ENCODE results near the gene KCNJ18.
"Not testable (repeated sequence)": the region's sequence is repeated elsewhere in the genome, so short reads cannot be mapped to it uniquely, and the experiment has no call there.

The KCNJ18 gene

DNA sequence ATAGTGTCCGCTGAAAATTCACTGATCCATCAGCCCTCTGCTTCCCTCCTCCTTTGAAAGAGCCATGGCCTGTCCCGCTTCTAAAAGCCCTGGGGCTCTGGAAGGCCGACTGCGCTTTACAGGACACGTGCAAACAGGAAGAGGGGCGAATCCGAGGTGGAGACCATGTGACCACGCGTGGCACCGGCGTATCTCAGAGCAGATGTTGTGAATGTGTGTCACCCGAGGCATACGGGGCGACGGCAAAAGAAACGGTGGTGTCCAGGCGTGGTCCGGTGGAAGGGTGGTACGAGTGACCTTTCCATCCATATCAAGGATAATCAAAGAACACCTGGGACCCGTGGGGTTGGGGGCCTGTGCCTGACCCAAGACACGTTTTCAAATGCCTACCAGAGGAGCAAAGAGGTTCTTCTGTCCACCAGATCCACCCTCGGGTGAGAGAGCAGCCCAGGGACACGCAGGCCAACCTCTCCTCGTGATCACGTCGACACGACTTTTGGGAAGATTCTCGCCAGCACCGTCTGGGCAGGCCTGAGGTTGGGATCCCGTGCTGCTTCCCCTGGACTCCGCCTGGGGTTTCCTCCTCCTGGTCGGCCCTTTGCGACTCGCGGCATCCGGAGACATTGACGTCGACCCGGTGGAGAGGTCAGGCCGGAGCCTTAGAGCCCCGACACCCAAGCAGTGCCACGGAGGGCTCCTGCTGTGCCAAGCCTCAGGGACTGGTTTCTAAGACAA is 7.1 kb upstream of the KCNJ18 start:
- not testable (repeated sequence) for DNase-seq (ENCODE audit: low read depth in 2 of 2)

DNA sequence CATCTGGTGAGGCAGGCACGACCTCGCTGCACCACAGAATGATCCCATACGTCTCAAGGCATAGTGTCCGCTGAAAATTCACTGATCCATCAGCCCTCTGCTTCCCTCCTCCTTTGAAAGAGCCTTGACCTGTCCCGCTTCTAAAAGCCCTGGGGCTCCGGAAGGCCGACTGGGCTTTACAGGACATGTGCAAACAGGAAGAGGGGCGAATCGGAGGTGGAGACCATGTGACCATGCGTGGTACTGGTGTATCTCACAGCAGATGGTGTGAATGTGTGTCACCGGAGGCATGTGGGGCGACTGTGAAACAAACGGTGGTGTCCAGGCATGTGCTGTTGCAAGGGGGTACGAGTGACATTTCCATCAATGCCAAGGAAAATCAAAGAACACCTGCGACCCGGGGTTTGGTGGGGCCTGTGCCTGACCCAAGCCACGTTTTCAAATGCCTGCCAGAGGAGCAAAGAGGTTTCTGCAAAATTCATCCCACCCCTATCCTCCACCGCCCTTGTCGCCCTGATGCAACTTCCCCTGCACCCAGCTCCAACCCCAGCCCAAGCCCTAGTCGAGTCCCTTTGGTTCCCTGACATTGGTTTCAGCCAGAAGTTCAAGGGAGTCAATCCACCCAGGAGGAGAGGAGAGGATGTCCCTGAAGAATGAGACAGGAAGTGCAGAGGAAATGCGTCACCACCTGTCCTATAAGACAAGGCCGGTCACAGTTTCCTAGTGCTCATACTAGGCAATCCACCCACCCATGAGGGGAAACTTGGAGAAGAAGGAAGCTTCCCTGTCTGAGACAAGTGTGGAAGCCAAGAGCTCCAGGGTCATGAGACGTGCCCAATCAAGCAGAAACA is 5.9 kb upstream of the KCNJ18 start:
- DNase-seq (ENCODE audit: low read depth in 2 of 2), result no peak

DNA sequence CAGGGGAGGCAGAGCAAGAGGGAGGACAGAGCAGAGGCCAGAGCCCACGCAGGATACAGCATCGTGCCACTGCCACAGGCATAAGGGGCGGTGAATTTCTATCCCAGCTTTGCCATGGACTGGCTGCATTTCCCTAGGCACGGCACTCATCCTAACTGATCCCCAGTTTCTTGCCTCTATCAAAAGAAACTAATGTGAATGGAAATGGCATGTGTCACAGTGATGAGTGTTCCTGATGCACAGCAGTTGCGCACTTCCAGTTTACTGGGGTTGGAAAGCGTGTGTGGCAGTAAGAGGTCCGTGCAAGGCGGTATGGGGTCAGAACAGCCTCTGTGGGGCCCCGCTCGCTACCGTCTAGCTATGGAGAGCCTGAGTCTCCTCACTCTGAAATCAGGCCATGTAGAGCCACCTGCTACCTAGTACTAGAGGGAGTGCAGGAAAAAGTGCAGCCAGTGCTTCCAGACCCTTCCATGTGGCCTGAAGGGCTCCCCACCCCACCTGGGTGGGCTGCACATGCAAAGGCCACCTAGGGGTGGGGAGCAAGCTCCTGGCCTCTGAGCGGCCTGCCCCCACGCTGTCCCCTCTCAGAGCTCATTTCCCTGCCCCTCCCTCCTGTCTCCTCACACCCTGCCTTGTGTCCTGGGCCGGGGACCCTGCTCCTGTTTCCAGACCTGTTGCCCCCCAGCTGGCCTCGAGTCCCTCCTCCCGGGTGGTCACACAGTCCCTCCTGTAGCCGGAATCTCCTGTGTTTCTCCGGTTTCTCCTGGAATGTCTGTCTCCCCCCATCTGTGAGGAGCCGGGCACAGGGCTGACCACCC is 5.0 kb upstream of the KCNJ18 start:
- DNase-seq (ENCODE audit: low read depth in 2 of 2), result no peak

DNA sequence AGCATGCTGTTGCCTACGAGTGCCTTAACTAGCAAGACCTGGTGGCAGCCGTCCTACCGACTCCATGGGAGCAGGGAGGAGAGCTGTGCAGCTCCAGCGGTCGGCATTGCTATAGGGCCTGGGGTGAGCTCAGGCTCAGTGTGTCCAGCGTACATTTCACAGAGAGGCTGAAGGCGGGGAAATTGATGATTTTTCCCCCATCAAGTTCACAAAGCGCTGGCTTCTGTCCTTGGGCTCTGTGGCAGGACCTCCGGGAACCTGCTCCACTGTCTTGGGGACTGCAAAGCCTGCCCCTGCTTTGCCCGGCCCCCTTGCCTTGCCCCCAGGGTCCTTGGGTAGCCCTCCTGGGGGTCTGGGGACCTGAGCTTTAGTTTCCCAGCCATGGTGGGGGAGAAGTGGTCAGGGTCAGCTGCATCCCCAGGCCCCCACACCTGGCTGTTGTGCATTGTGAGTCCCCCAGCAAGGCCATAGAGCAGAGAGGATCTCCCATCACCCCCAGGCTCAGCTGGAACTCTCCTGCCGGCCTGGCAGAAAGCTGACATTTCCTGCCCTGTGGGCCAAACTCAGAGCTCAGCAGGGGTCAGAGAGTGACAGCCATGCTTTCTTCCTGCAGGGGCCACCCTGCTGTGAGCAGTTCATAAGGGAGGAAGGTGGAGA is 3.9 kb upstream of the KCNJ18 start:
- no peak for DNase-seq (ENCODE audit: low read depth in 2 of 2)

DNA sequence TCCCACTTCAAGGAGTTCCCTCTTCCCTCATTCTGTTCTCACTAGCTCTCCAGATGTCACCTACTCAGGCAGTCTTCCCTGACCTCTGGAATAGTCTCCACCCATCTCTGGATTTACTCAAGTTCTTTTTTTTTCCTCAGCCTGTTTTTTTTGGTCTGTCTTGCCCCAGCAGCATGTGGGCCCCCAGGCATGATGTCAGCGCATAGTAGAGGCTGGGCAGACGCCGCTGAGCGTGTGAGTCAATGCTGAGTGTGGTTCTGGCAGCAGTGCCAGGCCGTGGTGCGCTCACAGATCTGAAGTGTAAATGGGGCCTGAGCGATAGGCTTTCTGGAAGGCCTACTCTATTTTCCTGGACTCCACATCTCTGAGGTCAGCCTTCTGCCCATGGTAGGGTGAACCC is 2.7 kb upstream of the KCNJ18 start:
- no peak for DNase-seq (ENCODE audit: low read depth in 2 of 2)

DNA sequence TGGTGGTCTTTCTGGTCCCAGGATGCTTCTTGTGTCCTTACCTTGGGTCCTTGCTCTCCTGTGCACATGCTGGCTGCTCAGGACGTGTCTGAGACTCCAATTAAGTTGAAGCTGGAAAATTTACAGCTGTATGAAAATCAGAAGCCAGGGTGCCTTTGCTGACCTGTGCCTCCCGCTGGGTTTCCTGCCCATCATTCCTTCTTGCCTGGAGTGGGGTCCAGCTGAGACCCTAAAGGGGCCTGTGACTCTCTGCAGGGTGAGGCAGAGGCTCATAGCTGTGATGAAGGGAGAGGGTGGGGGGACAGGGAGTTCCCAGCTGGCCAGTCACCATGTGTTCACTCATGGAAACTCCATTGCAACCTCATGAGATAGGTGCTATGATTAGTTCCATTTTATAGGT is 1.5 kb upstream of the KCNJ18 start:
- not testable (repeated sequence) for DNase-seq (ENCODE audit: low read depth in 2 of 2)

DNA sequence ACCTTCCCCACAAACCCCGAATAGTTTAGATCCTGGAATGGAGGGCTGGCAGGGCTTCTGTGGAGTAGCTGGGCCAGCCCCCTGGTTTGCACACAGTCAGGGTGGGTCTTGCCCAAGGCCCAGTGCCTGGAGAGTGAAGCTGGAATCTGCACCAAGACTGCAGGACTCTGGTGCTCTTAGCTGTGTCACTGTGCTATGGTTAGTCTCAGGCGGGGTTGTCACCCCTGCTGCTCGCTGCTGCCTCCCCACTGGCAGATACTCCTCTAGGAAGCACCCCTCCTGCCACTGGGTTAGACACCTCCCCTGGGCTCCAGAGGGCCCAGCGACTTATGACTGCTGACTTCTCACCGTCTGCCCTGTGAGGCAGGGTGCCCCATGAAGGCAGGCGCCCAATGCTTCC is 842 bp upstream of the KCNJ18 start:
- DNase-seq (ENCODE audit: low read depth in 2 of 2), result not testable (repeated sequence)

DNA sequence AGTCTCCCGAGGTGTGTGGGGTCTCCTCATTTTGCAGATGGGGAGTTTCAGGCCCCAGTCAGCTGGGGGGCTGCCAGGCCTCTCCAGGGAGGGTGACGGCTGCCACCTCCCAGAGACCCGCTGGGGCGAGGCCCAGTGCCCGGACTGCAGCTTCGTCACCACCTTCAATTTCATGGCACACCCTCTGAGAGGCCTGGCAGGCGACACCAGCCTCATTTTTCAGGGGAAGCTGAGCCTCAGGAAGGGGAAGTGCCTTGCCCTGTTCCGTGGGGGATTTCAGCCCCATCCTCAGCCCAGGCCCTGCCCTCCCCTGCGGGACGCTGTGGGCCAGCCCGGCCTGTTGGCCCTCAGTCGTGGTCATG is 362 bp downstream of the KCNJ18 start:
- DNase-seq (ENCODE audit: low read depth in 2 of 2), result not testable (repeated sequence)

DNA sequence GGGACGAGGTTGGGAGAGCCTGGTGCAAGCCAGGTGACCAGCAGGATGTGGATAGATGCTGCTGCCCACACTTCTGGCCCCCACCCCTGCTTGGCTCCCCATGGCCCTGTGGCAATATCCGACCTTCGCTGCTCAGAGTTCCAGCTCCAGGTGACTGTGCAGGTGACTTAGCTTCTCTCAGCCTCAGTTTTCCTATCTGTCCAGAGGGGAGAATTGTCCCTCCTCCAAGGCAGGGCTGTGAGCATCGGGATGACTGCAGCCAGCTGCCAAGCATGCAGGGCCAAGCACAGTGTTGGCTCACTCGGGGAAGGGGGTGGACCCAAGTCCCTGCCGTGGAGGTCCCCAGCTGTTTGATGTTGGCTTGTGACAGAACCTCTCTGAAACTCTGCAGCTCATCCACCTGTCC is 1.1 kb downstream of the KCNJ18 start:
- DNase-seq (ENCODE audit: low read depth in 2 of 2), result not testable (repeated sequence)

DNA sequence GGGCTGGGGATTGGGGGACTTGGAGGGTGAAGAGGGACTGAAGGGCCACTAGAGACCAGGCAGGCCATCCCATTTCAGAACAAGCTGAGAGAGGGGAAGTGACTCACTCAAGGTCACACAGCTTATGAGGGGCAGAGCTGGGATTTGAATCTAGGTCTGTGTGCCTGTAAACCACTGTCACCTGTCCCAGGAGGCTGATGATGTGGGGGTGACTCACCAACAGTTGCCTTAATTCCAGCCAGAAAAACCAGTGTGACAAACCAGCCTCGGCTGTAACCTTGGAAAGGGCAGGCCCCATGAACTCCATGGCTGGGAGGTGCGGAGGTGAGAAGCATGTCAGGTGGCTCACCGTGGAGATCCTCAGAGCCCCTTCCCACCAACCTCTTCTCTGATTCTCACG is 1.6 kb downstream of the KCNJ18 start:
- DNase-seq (ENCODE audit: low read depth in 2 of 2), result not testable (repeated sequence)

DNA sequence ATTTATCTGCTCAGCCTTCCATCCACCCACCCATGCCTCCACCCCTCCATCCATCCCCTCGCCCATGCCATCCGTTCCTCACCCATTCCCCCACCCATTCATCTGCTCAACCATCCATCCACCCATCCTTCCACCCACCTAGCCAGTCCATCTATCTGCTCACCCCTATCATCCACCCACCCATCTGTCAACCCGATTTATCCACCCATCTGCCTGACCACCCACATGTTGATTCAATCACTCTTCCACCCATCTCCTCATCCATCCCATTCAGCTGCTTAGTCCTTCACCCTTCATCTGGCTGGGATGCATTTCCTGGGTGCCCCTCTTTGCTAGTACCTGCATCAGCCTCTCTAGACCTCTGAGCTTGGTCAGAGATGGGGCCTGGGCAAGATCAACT is 3.9 kb downstream of the KCNJ18 start:
- not testable (repeated sequence) for DNase-seq (ENCODE audit: low read depth in 2 of 2)

DNA sequence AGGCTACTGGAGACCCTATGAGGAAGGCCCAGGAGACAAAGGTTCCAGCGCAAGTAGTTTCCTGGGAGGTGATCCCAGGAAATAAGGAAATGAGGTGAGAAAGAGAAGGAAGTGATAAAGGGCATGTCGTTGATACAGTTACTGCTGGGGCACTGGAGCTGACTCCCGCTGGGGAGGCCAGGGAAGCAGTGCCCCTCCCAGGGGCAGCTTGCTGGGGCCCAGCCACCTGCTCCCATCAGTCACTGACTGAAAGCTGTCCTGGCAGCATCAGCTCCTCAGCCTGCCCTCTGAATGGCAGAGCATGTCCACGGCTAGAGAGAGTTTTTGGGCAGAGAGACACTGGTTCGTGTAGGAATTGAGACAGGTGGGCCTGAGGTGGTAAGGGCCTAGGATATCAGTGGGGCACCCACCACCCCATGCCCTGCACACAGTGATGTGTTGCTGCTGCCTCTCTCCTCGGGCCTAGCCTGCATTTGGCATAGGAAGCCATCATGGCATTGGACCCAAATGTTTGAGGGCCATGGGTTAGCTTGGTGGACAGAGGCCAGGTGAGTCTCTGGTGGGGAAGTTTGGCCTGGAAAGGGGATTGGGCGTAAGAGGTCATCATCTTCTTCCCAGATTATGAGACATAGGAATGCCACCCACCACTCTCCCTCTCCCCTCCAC is 4.7 kb downstream of the KCNJ18 start:
- DNase-seq (ENCODE audit: low read depth in 2 of 2), result not testable (repeated sequence)

DNA sequence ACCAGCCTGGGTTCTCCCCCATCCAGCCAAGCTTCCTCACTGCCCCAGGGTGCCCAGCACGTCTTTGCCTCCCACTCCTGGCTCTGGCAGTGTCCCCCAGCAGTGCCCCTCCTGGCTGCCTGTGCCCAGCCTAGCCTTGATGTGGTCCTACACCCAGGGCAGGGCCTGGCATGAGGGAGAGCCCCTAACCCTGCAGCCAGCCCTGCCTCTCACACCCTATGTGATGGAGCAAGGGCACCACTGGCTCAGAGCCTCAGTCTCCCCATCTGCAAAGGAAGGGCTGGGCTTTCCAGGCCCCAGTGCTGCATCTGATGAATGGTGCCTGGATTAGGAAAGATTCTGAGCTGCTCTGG is 5.2 kb downstream of the KCNJ18 start:
- DNase-seq (ENCODE audit: low read depth in 2 of 2), result not testable (repeated sequence)

DNA sequence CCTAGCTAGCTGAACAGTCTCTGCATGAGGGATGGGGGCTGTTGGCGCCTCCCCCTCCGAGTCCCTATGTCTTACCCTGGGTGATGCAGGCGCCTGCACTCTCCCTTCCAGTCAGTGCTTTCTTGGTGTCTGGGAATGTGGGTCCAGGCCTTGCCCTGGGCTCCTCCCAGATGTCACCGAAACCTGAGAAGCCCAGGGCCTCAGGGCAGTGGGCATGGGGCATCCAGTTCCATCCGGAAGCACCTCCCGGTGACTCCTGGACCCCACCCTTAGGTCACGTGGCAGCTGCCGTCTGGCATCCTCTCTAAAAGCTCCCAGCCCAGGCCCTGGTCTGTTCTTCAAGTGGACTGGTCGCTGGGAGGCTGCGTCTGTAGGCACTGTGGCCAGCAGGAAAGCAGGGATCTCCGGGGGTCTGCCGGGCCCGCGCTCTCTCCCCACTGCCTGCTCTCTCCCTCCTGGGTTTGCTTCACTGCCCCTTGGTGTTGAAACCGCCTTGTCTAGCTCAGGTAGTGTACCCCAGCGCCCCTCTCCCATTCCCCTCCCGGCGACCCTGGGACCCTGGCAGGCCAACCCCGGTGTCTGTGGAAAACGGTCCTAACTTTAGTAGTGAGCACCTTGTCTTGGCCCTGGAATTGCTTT is 6.2 kb downstream of the KCNJ18 start:
- not testable (repeated sequence) for DNase-seq (ENCODE audit: low read depth in 2 of 2)

DNA sequence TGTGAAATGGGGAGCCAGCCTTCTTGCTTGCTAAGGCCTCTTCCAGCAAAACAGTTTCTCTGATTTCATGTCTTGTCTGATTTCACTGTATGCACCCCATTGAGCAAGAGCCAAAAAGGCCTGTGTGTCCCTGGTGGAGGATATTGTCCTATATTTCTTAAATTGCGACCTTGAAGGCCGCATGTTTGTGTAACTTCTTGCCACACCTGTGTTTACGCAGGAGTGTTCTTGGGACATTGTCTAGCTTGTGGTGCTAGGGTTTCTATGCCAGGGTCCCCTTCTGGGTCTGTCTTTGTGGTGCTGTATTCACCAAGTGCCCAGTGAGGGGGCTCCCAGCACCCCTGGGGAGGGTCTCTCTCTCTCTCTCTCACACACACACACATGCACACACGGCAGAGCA is 6.8 kb downstream of the KCNJ18 start:
- not testable (repeated sequence) for DNase-seq (ENCODE audit: low read depth in 2 of 2)

DNA sequence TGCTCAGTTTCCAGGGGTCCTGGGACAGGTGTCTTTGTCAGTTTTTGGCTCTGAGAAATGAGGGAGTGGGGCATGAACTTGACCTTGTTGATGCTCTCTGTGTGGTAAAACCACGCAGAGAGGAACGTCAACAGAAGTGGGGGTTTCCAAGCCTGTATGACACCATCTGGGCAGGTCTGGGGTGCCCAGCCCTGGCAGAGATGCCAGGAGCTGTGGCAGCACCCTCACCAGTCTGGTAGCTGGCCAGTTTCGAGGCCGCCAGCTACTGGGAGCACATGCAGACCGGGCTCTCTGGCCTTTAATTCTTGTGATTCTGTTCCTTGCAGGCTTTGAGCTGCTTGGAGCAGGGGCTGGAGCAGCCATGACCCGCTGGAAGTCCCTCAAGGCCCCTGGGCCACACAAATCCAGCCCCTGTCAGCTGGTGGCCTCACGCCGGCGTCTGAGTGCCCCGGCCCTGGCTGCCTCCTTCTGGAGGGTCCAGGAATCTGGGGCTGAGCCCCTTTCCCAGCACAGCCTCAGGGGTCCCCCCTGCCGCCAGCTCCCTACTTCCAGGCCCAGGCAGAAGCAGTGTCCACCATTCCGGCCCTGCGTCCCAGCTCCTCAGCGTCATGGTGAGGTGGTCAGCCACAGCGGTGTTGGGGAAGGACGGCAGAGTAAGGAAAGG is 7.4 kb downstream of the KCNJ18 start:
- DNase-seq (ENCODE audit: low read depth in 2 of 2), result not testable (repeated sequence)

DNA sequence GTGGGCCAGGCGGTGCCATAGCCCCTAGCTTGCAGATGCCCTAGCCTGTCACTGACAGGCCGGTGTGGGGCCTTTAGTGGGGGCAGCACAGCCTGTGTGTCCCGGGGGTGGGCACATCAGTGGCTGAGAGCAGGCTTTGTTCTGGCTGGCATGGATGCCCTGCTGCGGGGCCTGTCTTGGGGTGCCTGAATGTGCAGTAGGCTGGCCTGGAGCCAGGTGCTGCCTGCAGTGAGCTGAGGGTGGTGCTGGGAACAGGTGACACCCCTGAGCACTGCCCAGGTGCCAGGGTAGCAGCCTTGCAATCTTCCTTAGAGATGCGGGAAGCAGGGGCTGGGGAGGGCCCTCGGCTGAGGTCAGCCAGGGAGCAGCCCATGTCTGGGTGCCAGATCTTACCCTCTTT is 8.8 kb downstream of the KCNJ18 start:
- not testable (repeated sequence) for DNase-seq (ENCODE audit: low read depth in 2 of 2)

DNA sequence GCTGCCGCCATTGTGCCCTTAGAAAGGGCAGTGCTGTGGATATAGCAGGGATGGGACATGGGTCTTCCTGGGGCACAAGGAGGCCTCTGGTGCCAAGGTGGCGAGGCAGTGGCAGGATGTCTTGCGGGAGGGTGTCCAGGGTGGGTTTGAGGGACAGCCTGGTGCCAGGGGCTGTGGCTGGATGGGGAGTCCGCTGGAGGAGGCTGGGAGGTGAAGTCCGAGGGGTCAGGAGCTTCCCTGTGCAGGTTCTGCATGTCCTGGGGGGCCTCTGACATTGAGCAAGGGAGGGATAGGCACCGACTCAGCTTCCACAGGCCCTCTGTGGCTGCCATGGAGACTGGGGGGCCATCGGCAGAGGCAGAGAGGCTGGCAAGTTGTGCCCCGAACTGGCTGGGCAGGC is 9.7 kb downstream of the KCNJ18 start:
- DNase-seq (ENCODE audit: low read depth in 2 of 2), result not testable (repeated sequence)

DNA sequence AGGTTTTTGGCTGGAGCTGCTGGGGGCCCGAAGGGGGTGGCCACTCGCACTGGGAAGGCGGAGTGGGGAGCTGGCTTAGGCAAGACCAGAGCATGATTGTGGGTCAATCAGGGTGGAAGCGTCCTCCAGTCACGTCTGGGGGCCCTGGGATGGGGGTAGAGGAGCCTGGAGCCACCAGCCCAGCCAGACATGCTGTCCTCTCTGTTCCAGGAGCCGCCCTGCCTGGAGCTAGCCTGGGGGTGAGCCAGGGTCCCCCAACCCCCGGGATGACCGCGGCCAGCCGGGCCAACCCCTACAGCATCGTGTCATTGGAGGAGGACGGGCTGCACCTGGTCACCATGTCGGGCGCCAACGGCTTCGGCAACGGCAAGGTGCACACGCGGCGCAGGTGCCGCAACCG is 10.2 kb downstream of the KCNJ18 start:
- DNase-seq (ENCODE audit: low read depth in 2 of 2), result not testable (repeated sequence)
